Nephron progenitor cell (in vitro differentiated cells): Measurements from ENCODE around the gene GRIK4.

Experiments
- DNase-seq: peaks from one replicate; pipeline ENCODE4 v3.0.0; 2021
- H3K27ac Mint-ChIP-seq: 2 replicates; pipeline ENCODE4 v1.8.0; 2021; ENCODE audit warnings: mild to moderate bottlenecking, moderate library complexity, mixed read lengths
- H3K27me3 Mint-ChIP-seq: 2 replicates; pipeline ENCODE4 v1.8.0; 2021; ENCODE audit warnings: mild to moderate bottlenecking, low read depth, mixed read lengths; ENCODE audit not compliant: poor library complexity
- H3K36me3 Mint-ChIP-seq: 2 replicates; pipeline ENCODE4 v1.8.0; 2021; ENCODE audit warnings: low read depth, mixed read lengths
- H3K4me1 Mint-ChIP-seq: 2 replicates; pipeline ENCODE4 v1.8.0; 2021; ENCODE audit warnings: mixed read lengths
- H3K4me3 Mint-ChIP-seq: 2 replicates; pipeline ENCODE4 v1.8.0; 2021; ENCODE audit warnings: mild to moderate bottlenecking, moderate library complexity, mixed read lengths
- H3K9me3 Mint-ChIP-seq: 2 replicates; pipeline ENCODE4 v1.8.0; 2021; ENCODE audit warnings: mild to moderate bottlenecking, moderate library complexity, mixed read lengths
- CTCF ChIP-seq: fragments of 200-600 bp; sonication (generic); IDR thresholded peaks from 2 replicates; pipeline ENCODE4 v1.5.0; 2021; ENCODE audit warnings: antibody characterized with exemption

The GRIK4 gene

GRCh38 chr11:120545813-120546212, 34.3 kb downstream of the GRIK4 start:
- no peak overlapping the region for H3K27ac Mint-ChIP-seq
- no peak overlapping the region for H3K4me3 Mint-ChIP-seq
- peaks cover 14% of the 10 kb centered on the region for H3K9me3 Mint-ChIP-seq
- peaks cover 51% of the 10 kb centered on the region for H3K4me1 Mint-ChIP-seq
- H3K27me3 Mint-ChIP-seq = peaks cover 29% of the 10 kb centered on the region
- no peak for TF ChIP-seq CTCF
- no peaks in the 10 kb centered on the region for H3K36me3 Mint-ChIP-seq
- no peak for DNase-seq

GRCh38 chr11:120546312-120547205, 35.0 kb downstream of the GRIK4 start:
- no peaks in the 10 kb centered on the region for H3K36me3 Mint-ChIP-seq
- peaks cover 50% of the 10 kb centered on the region for H3K4me1 Mint-ChIP-seq
- DNase-seq = peak; percentile 54
- H3K4me3 Mint-ChIP-seq = no peak overlapping the region
- H3K27ac Mint-ChIP-seq = no peak overlapping the region
- peaks cover 35% of the 10 kb centered on the region for H3K27me3 Mint-ChIP-seq
- peaks cover 12% of the 10 kb centered on the region for H3K9me3 Mint-ChIP-seq
- TF ChIP-seq CTCF = no peak

- H3K4me1 Mint-ChIP-seq = peaks cover 55% of the 10 kb centered on the region
- no peak for TF ChIP-seq CTCF
- H3K27ac Mint-ChIP-seq = no peak overlapping the region
- DNase-seq = no peak
- no peaks in the 10 kb centered on the region for H3K36me3 Mint-ChIP-seq
- no peak overlapping the region for H3K4me3 Mint-ChIP-seq
- peaks cover 33% of the 10 kb centered on the region for H3K27me3 Mint-ChIP-seq
- peaks cover 4% of the 10 kb centered on the region for H3K9me3 Mint-ChIP-seq
Observed at GRCh38 chr11:120547316-120547715, 35.8 kb downstream of the GRIK4 start.

- no peak for TF ChIP-seq CTCF
- no peak for DNase-seq
- H3K27ac Mint-ChIP-seq = no peak overlapping the region
- H3K36me3 Mint-ChIP-seq = no peaks in the 10 kb centered on the region
- H3K9me3 Mint-ChIP-seq = no peaks in the 10 kb centered on the region
- peaks cover 61% of the 10 kb centered on the region for H3K4me1 Mint-ChIP-seq
- H3K4me3 Mint-ChIP-seq = no peak overlapping the region
- peaks cover 32% of the 10 kb centered on the region for H3K27me3 Mint-ChIP-seq
Observed at GRCh38 chr11:120547811-120548681, 36.5 kb downstream of the GRIK4 start.

GRCh38 chr11:120548682-120549209, 37.2 kb downstream of the GRIK4 start:
- DNase-seq = no peak
- Mint-ChIP-seq H3K9me3 (no peaks in the 10 kb centered on the region), H3K27ac (no peak overlapping the region), H3K4me1 (peaks cover 68% of the 10 kb centered on the region), H3K27me3 (peaks cover 37% of the 10 kb centered on the region), H3K36me3 (no peaks in the 10 kb centered on the region), H3K4me3 (no peak overlapping the region)
- no peak for TF ChIP-seq CTCF
